Measurements from ENCODE around the gene AARSD1.
"Not testable (repeated sequence)": the region's sequence is repeated elsewhere in the genome, so short reads cannot be mapped to it uniquely, and the experiment has no call there.

Gene AARSD1

DNA sequence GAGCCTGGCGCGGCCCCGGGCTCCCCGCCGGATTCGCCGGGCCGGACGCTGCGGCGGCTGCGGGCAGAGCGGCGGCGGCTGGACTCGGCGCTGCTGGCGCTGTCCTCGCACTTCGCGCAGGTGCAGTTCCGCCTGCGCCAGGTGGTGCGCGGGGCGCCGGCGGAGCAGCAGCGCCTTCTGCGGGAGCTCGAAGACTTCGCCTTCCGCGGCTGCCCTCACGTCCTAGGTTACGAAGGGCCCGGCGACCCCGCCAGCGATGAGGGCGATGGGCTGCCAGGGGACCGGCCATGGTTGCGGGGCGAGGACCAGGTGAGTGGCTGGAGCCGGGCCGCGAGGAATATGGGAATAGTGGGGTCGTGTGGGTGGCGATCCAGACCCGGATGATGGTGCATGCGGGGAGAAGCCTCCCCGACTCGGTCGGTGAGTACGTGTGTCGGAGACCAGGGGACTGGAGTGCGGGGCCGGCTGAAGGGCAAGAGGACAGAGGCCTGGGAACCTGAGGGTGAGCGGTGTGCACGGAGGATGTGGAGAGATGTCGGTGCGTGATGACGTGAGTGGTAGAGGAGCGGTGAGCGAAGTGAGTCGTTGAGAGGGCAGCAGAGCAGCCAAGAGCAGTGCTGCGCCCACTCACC lies 16.6 kb upstream of the AARSD1 start:
- no peak for DNase-seq (ENCODE audit: low read depth)

- no peak for DNase-seq (ENCODE audit: low read depth)
Observed at GRCh38 chr17:42980274-42980765, 16.1 kb upstream of the AARSD1 start, which contains the start of gene RUNDC1. TSS of gene RUNDC1 (plus strand) at chr17:42980565. CDS start at chr17:42980577, 12 bp downstream.

- DNase-seq (ENCODE audit: low read depth) = no peak
Observed at GRCh38 chr17:42979511-42980273, 15.4 kb upstream of the AARSD1 start, which contains the start of gene PTGES3L. TSS of gene PTGES3L (minus strand) at chr17:42980080. CDS start at chr17:42980053, 27 bp downstream.

DNA sequence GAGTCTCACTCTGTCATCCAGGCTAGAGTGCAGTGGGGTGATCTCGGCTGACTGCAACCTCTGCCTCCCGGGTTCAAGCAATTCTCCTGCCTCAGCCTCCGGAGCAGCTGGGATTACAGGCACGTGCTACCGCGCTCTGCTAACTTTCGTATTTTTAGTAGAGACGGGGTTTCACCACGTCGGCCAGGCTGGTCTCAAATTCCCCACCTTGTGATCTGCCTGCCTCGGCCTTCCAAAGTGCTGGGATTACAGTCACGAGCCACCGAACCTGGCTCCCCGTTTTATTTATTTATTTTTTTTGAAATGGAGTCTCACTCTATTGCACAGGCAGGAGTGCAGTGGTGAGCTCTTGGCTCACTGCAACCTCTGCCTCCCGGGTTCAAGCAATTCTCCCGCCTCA lies 11.4 kb upstream of the AARSD1 start:
- not testable (repeated sequence) for DNase-seq (ENCODE audit: low read depth)

DNA sequence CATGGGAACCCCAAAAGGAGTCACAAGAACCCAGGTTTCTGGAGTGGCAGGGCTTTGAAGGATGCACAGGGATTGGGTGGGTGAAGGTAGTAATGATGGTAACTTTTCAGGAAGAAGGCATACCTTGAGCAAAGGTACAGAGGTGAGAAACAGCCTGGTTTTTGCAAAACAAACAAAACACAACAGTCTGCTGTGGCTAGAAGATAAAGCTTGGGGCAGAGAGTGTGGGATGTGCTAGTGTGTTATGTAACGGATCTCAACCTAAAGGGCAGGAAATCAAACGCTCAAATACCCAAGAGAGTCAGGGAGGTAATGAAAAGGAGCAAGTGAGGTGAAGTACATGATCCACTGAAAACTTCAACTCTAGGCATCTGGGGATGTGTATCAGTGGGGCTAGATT lies 11.0 kb upstream of the AARSD1 start:
- DNase-seq (ENCODE audit: low read depth) = no peak

GRCh38 chr17:42973323-42973722 lies 9.1 kb upstream of the AARSD1 start:
- DNase-seq (ENCODE audit: low read depth) = not testable (repeated sequence)

- DNase-seq (ENCODE audit: low read depth) = no peak
Observed at GRCh38 chr17:42971589-42971988, 7.3 kb upstream of the AARSD1 start.

DNA sequence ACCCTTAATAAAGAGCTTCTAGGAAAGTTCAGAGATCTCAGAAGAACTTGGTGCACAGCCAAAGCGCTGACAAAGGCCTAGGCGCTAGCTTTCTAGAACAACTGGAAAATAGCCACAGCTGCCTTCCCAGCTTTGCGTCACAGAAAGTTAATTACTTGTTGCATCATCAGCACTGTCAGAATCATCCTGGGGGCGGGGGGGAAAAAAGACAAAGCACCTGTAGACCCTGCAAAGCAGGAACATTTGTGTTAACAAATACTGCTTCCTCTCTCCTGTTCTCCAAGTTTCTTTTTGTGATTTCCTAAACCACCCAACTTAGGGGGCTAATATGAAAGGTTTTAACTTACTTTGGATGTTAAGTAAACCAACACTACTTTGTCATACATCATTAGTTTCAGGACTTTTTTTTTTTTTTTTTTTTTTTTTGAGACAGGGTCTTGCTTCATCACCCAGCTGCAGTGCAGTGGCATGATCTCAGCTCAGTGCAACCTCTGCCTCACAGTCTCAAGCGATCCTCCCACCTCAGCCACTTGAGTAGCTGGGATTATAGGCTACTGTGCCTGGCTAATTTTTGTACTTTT lies 4.8 kb upstream of the AARSD1 start:
- no peak for DNase-seq (ENCODE audit: low read depth)

DNA sequence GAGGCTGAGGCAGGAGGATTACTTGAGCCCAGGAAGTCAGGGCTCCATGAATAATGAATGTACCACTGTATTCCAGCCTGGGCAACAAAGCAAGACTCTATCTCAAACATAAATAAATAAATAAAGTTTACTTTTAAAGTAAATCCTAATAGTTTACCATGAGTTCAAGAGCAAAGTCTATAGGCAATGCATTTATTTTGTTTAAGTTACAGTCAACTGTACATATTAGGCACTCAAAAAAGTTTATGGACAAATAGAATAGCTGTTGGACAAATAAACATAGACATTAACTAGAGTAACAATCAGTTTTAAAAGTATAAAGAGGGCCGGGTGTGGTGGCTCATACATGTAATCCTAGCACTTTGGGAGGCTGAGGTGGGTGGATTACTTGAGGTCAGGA lies 3.7 kb upstream of the AARSD1 start:
- no peak for DNase-seq (ENCODE audit: low read depth)

DNA sequence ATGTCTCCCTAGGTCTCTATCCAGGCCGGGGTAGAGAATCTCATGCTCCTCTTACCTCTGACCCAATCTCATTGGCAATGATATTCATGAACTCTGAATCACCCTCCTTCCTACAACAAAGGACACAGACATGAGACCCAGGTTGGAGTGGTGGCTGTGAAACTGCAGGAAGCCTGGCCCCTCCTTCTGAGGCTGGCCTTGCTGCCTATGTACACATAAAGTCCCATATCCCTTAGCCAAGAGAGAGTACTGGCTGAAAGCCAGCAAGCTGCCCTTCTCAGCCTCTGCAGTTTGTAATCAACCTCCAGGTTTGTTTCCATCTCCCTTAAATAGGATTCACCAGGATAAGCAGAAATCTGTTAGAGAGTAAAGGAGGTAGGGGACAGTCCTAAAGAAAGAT lies 10.6 kb downstream of the AARSD1 start:
- DNase-seq (ENCODE audit: low read depth) = no peak

- no peak for DNase-seq (ENCODE audit: low read depth)
Observed at GRCh38 chr17:42950044-42950783, 14.0 kb downstream of the AARSD1 start.

DNA sequence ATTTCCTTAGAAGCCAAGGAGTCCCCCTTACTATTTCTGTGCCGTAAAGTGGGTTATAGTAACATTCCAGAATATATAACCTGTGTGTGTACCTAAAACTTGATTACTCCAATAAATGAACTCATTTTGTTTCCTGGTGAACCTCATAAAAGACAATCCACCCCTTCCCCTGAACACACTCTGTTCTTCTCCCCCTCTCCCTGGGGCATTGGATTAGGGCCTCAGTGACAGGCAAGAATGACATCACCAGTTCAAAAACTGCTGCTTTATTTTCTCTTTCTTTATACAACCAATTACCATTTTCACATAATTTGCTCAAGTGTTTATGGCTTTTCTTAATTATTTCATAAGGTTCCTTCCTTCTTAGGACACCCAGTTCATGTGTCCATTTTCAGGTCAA lies 17.4 kb downstream of the AARSD1 start:
- no peak for DNase-seq (ENCODE audit: low read depth)

- no peak for DNase-seq (ENCODE audit: low read depth)
Observed at GRCh38 chr17:42944211-42944610, 20.0 kb downstream of the AARSD1 start.

- DNase-seq (ENCODE audit: low read depth) = peak; percentile 19
Observed at GRCh38 chr17:42937712-42938596, 26.3 kb downstream of the AARSD1 start.

GRCh38 chr17:42929497-42929844 lies 34.8 kb downstream of the AARSD1 start:
- DNase-seq (ENCODE audit: low read depth) = no peak

DNA sequence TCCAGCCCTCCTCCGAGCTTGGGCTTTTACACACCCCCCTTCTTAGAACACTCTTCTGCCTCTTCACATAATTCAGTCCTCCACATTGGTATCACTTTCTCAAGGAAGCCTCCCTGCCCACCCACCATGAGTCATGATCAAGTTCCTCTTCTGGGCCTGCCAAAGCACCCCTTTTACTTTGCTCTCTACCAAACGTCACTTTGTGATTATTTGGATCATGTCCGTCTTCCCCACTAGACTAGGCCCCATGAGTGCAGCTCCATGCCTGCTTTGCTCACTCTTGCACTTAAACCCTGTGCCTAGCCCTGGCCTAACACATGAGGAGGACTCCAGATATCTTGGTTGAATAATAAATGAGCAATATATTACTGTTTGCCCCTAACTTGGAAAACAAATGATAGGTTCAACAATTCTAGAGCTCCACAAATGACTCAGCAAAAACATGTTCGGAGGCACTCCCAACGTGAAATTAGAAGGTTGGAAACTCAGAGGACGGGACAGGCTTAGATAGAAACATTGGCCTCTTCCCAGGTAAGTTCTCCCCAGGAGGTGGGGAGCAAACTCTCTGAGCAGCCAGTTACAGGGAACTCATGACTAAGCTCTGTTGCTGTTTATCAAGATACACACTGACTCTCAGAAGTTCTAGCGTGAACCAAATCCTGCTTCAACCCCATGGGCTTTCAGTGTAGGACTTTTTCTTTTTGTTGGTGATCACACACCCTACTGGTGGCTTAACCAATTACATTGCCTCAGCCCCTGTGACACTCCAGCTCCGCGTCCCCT lies 35.3 kb downstream of the AARSD1 start:
- peak; percentile 42 for DNase-seq (ENCODE audit: low read depth)

- no peak for DNase-seq (ENCODE audit: low read depth)
Observed at GRCh38 chr17:42924891-42925290, 39.4 kb downstream of the AARSD1 start.

DNA sequence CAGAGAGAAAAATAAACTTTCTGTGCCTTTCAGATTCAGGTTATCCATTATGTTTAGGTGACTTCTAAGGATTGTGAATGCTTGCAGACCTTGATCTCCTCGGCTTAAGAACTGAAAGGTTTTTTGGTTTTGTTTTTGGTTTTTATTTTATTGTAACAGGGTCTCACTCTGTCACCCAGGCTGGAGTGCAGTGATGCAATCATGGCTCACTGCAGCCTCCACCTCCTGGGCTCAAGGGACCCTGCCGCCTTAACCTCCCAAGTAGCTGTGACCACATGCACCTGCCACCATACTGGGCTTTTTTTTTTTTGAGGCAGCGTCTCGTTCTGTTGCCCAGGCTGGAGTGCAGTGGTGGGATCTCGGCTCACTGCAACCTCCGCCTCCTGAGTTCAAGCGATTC lies 40.8 kb downstream of the AARSD1 start:
- DNase-seq (ENCODE audit: low read depth) = not testable (repeated sequence)

GRCh38 chr17:42922294-42922693 lies 42.0 kb downstream of the AARSD1 start:
- DNase-seq (ENCODE audit: low read depth) = no peak

DNA sequence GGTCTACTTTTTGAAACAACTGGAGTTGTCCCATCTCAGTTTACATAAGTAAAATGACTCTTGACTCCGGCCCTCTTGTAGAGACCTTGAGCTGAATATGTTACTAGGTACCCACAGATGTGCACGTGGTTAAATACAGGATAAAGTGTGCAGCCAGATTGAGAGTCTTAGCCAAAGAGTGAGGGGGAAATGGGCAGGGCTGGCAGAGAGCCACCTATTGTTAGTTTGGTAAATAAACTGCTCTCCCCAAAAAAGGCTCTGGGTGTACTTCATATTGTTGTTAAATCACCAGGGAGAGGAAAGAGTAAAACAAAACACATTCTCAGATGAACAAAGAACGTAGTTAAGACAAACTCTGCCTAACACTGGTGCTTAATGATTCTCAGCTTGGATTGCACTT lies 43.3 kb downstream of the AARSD1 start:
- DNase-seq (ENCODE audit: low read depth) = no peak
